ENCODE data around the gene FXYD5. TPM values are rescaled to one million over a fixed set of nuclear protein-coding genes. Genes with fewer than 3 reads are reported as not detected.
A peak's percentile ranks its signal among the peaks of the same experiment; 100 is the strongest.

FXYD5 gene
- total and polyA plus RNA-seq, 2 donors (not counting 1 experiment from before 2014, with no cell fraction given) = 310 to 390 TPM

DNA sequence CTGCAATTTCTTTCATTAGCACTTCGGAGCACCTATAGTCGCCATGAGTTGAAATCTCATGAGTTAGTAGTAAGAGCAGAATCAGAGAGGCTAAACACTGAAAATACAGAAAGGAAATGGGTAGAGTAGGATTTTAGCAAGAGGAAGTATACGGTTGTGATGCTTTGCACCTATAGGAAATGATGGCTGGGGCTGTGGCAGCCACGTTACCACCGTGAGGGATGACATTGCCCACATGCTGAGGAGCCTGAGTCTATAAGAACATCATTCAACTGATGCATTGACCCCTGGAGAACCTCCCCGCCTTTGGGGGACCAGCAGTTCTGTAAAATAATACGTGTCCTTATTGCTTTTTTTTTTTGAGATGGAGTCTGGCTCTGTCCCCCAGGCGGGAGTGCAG is 53.6 kb downstream of the FXYD5 start:
- peak overlapping the region; percentile 37 for H3K4me3 Mint-ChIP-seq
- peak overlapping the region in 1 of 5 experiments; percentile 6 for H3K4me3 ChIP-seq (ENCODE audit: control extremely low read depth in 1 of 5, extremely low read depth in 1 of 5, insufficient read depth in 1 of 5, low read depth in 2 of 5, low read length in 4 of 5)
- no peaks in the 10 kb centered on the region for H3K79me2 ChIP-seq (ENCODE audit: control insufficient read depth, insufficient read depth, low read length)
- CTCF ChIA-PET = interaction anchor here (1.5 to 3.3 kb wide), 3 partner anchors 9 to 12 kb away, joined by 4 to 25 read pairs (median 4); no protein-coding TSS in a partner anchor
- no peak for ATAC-seq (ENCODE audit: low read depth)
- peak overlapping the region; percentile 96 for H3K27ac Mint-ChIP-seq
- H3K9ac ChIP-seq (ENCODE audit: low read length) = no peak overlapping the region
- H3K36me3 ChIP-seq (replicated peaks in 1 of 2; ENCODE audit: control extremely low read depth in 1 of 2, control insufficient read depth in 1 of 2, extremely low read depth in 1 of 2, insufficient read depth in 2 of 2, low read length in 1 of 2) = no peaks in the 10 kb centered on the region
- H3K4me1 Mint-ChIP-seq = peaks cover 69% of the 10 kb centered on the region
- H3K4me1 ChIP-seq (ENCODE audit: control insufficient read depth in 2 of 2, insufficient read depth in 2 of 2, low read length in 2 of 2) = peaks cover 95 to 98% of the 10 kb centered on the region in 2 donors
- H4K20me1 ChIP-seq (ENCODE audit: control insufficient read depth, insufficient read depth, low read length, poor library complexity, severe bottlenecking) = no peaks in the 10 kb centered on the region
- H3K4me2 ChIP-seq (replicated peaks; ENCODE audit: low read depth, low read length, poor library complexity, severe bottlenecking) = peak overlapping the region; percentile 31
- H3K9me3 ChIP-seq (ENCODE audit: control extremely low read depth in 1 of 3, control insufficient read depth in 2 of 3, insufficient read depth in 1 of 3, low read length in 2 of 3) = peaks cover 0 to 10% (median 3%) of the 10 kb centered on the region in 3 donors
- DNase-seq = peak; percentile 7
- H2AFZ ChIP-seq (ENCODE audit: insufficient read depth, low read depth, low read length, poor library complexity, severe bottlenecking) = no peak overlapping the region
- 84% methylated on average over 6 of the region's 8 CpGs for WGBS (ENCODE audit: insufficient coverage)
- no peaks in the 10 kb centered on the region for H3K9me3 Mint-ChIP-seq (ENCODE audit: insufficient read depth)
- intact Hi-C loops (cut with micrococcal nuclease) = no loop called here
- POLR2A ChIA-PET = interaction anchor here (1.4 kb wide), 1 partner anchor 54 kb away, joined by 7 read pairs; the partner anchor contains the start of gene FXYD5
- no peaks in the 10 kb centered on the region for H3K27me3 Mint-ChIP-seq
- TF ChIP-seq EZH2 (IDR thresholded peaks at IDR 0.05; ENCODE audit: borderline replicate concordance, insufficient read depth, low read depth, low read length, poor library complexity, severe bottlenecking) = no peak
- TF ChIP-seq, protein P1, sequence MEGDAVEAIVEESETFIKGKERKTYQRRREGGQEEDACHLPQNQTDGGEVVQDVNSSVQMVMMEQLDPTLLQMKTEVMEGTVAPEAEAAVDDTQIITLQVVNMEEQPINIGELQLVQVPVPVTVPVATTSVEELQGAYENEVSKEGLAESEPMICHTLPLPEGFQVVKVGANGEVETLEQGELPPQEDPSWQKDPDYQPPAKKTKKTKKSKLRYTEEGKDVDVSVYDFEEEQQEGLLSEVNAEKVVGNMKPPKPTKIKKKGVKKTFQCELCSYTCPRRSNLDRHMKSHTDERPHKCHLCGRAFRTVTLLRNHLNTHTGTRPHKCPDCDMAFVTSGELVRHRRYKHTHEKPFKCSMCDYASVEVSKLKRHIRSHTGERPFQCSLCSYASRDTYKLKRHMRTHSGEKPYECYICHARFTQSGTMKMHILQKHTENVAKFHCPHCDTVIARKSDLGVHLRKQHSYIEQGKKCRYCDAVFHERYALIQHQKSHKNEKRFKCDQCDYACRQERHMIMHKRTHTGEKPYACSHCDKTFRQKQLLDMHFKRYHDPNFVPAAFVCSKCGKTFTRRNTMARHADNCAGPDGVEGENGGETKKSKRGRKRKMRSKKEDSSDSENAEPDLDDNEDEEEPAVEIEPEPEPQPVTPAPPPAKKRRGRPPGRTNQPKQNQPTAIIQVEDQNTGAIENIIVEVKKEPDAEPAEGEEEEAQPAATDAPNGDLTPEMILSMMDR (IDR thresholded peaks at IDR 0.05) = no peak
- H3K27me3 ChIP-seq (replicated peaks in 1 of 4; ENCODE audit: control extremely low read depth in 1 of 4, control insufficient read depth in 3 of 4, insufficient read depth in 4 of 4, low read length in 3 of 4) = no peaks in the 10 kb centered on the region
- peak overlapping the region; percentile 93 to 95 for H3K27ac ChIP-seq (ENCODE audit: low read length in 2 of 2)

DNA sequence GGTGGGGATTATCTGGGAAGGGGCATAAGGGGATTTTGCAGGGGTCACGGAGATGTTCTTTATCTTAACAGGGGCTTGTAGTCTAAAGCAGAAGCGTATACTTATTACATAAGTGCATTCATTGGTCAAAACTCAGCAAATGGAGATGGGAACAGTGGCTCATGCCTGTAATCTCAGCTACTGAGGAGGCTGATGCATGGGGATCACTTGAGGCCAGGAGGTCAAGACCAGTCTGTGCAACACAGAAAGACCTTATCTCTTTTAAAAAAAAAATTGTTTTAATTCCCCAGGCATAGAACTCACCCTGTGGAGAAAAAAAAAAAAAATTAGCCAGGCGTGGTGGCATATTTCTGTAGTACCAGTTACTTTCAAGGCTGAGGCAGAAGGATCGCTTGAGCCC is 55.1 kb downstream of the FXYD5 start:
- H3K27ac ChIP-seq (ENCODE audit: low read length in 2 of 2) = peak overlapping the region; percentile 93 to 99
- ATAC-seq (ENCODE audit: low read depth) = no peak
- CTCF ChIA-PET = interaction anchor here (1.6 kb wide), 1 partner anchor 10 kb away, joined by 4 read pairs; no protein-coding TSS in a partner anchor

More for the DNA sequence above, 55.1 kb downstream of the FXYD5 start:
- Histone ChIP-seq H3K4me1 (ENCODE audit: control insufficient read depth in 2 of 2, insufficient read depth in 2 of 2, low read length in 2 of 2) (peaks cover 95 to 98% of the 10 kb centered on the region in 2 donors), H3K9ac (ENCODE audit: low read length) (no peak overlapping the region), H3K79me2 (ENCODE audit: control insufficient read depth, insufficient read depth, low read length) (no peaks in the 10 kb centered on the region), H3K36me3 (replicated peaks in 1 of 2; ENCODE audit: control extremely low read depth in 1 of 2, control insufficient read depth in 1 of 2, extremely low read depth in 1 of 2, insufficient read depth in 2 of 2, low read length in 1 of 2) (no peaks in the 10 kb centered on the region), H3K4me2 (replicated peaks; ENCODE audit: low read depth, low read length, poor library complexity, severe bottlenecking) (no peak overlapping the region), H2AFZ (ENCODE audit: insufficient read depth, low read depth, low read length, poor library complexity, severe bottlenecking) (no peak overlapping the region), H4K20me1 (ENCODE audit: control insufficient read depth, insufficient read depth, low read length, poor library complexity, severe bottlenecking) (no peaks in the 10 kb centered on the region), H3K9me3 (ENCODE audit: control extremely low read depth in 1 of 3, control insufficient read depth in 2 of 3, insufficient read depth in 1 of 3, low read length in 2 of 3) (peaks cover 0 to 10% (median 3%) of the 10 kb centered on the region in 3 donors), H3K27me3 (replicated peaks in 1 of 4; ENCODE audit: control extremely low read depth in 1 of 4, control insufficient read depth in 3 of 4, insufficient read depth in 4 of 4, low read length in 3 of 4) (no peaks in the 10 kb centered on the region), H3K4me3 (ENCODE audit: control extremely low read depth in 1 of 5, extremely low read depth in 1 of 5, insufficient read depth in 1 of 5, low read depth in 2 of 5, low read length in 4 of 5) (no peak overlapping the region)
- H3K9me3 Mint-ChIP-seq (ENCODE audit: insufficient read depth) = no peaks in the 10 kb centered on the region
- H3K4me1 Mint-ChIP-seq = peaks cover 75% of the 10 kb centered on the region
- no peaks in the 10 kb centered on the region for H3K27me3 Mint-ChIP-seq
- intact Hi-C loops (cut with micrococcal nuclease) = loop anchor here (5.0 kb wide), 2 partner anchors 113 to 138 kb away; partner anchors contain the start of gene FFAR1
- TF ChIP-seq, protein P1 (IDR thresholded peaks at IDR 0.05) = no peak
- DNase-seq = no peak
- WGBS (ENCODE audit: insufficient coverage) = 100% methylated on average over 1 of the region's 4 CpGs
- peak overlapping the region; percentile 88 for H3K27ac Mint-ChIP-seq
- POLR2A ChIA-PET = interaction anchor here (0.7 to 2.5 kb wide), 2 partner anchors 28 to 68 kb away, joined by 3 to 9 read pairs; no protein-coding TSS in a partner anchor
- peak overlapping the region; percentile 17 for H3K4me3 Mint-ChIP-seq

All from B cell (primary cell).